ENCODE measurements around the gene NOS1AP.

The NOS1AP gene

GRCh38 chr1:162056579-162056978 lies 12.9 kb upstream of the NOS1AP start:
- H3K4me1 ChIP-seq (ENCODE audit: insufficient read depth, low read length, severe bottlenecking) = no peaks in the 10 kb centered on the region
- no peaks in the 10 kb centered on the region for H3F3A ChIP-seq (ENCODE audit: insufficient read depth, low read length)
- H3K27ac ChIP-seq (ENCODE audit: low read depth, low read length, poor library complexity, severe bottlenecking) = no peak overlapping the region
- H3K9me2 ChIP-seq (ENCODE audit: low read depth, low read length) = no peaks in the 10 kb centered on the region
- H3K79me2 ChIP-seq (ENCODE audit: insufficient read depth, low read length) = no peaks in the 10 kb centered on the region
- no peak overlapping the region for H3K4me2 ChIP-seq (ENCODE audit: low read length)
- no peaks in the 10 kb centered on the region for H4K20me1 ChIP-seq (ENCODE audit: insufficient read depth, low read length)
- H3K9me3 ChIP-seq (ENCODE audit: low read length) = no peaks in the 10 kb centered on the region
- no peak overlapping the region for H2AFZ ChIP-seq (ENCODE audit: low read length)
- no peak overlapping the region for H3K9ac ChIP-seq (ENCODE audit: low read length)
- H3K27me3 ChIP-seq (ENCODE audit: insufficient read depth, low read length) = no peaks in the 10 kb centered on the region
- H3K36me3 ChIP-seq (ENCODE audit: insufficient read depth, low read length) = no peaks in the 10 kb centered on the region
- no peak for TF ChIP-seq EZH2 (IDR thresholded peaks at IDR 0.05; ENCODE audit: borderline replicate concordance, low read length)
- no peak for TF ChIP-seq CTCF (IDR thresholded peaks at IDR 0.05; ENCODE audit: low read length)
- no peak overlapping the region for H3K4me3 ChIP-seq (ENCODE audit: low read depth, low read length, poor library complexity, severe bottlenecking)

GRCh38 chr1:162059721-162060120 lies 9.8 kb upstream of the NOS1AP start:
- no peak overlapping the region for H3K9ac ChIP-seq (ENCODE audit: low read length)
- H3K4me1 ChIP-seq (ENCODE audit: insufficient read depth, low read length, severe bottlenecking) = no peaks in the 10 kb centered on the region
- H3K4me2 ChIP-seq (ENCODE audit: low read length) = no peak overlapping the region
- H4K20me1 ChIP-seq (ENCODE audit: insufficient read depth, low read length) = no peaks in the 10 kb centered on the region
- H3K79me2 ChIP-seq (ENCODE audit: insufficient read depth, low read length) = no peaks in the 10 kb centered on the region
- no peak overlapping the region for H2AFZ ChIP-seq (ENCODE audit: low read length)
- no peaks in the 10 kb centered on the region for H3K9me3 ChIP-seq (ENCODE audit: low read length)
- no peak overlapping the region for H3K27ac ChIP-seq (ENCODE audit: low read depth, low read length, poor library complexity, severe bottlenecking)
- TF ChIP-seq CTCF (IDR thresholded peaks at IDR 0.05; ENCODE audit: low read length) (no peak), EZH2 (IDR thresholded peaks at IDR 0.05; ENCODE audit: borderline replicate concordance, low read length) (no peak)
- H3K36me3 ChIP-seq (ENCODE audit: insufficient read depth, low read length) = no peaks in the 10 kb centered on the region
- no peaks in the 10 kb centered on the region for H3K9me2 ChIP-seq (ENCODE audit: low read depth, low read length)
- no peaks in the 10 kb centered on the region for H3K27me3 ChIP-seq (ENCODE audit: insufficient read depth, low read length)
- no peak overlapping the region for H3K4me3 ChIP-seq (ENCODE audit: low read depth, low read length, poor library complexity, severe bottlenecking)
- H3F3A ChIP-seq (ENCODE audit: insufficient read depth, low read length) = no peaks in the 10 kb centered on the region

GRCh38 chr1:162060314-162060713 lies 9.2 kb upstream of the NOS1AP start:
- H3F3A ChIP-seq (ENCODE audit: insufficient read depth, low read length) = no peaks in the 10 kb centered on the region
- H3K27ac ChIP-seq (ENCODE audit: low read depth, low read length, poor library complexity, severe bottlenecking) = no peak overlapping the region
- TF ChIP-seq CTCF (IDR thresholded peaks at IDR 0.05; ENCODE audit: low read length) = no peak
- no peak for TF ChIP-seq EZH2 (IDR thresholded peaks at IDR 0.05; ENCODE audit: borderline replicate concordance, low read length)

More at GRCh38 chr1:162060314-162060713, 9.2 kb upstream of the NOS1AP start:
- Histone ChIP-seq H3K9me2 (ENCODE audit: low read depth, low read length) (no peaks in the 10 kb centered on the region), H3K4me1 (ENCODE audit: insufficient read depth, low read length, severe bottlenecking) (no peaks in the 10 kb centered on the region), H3K4me2 (ENCODE audit: low read length) (no peak overlapping the region), H4K20me1 (ENCODE audit: insufficient read depth, low read length) (no peaks in the 10 kb centered on the region), H2AFZ (ENCODE audit: low read length) (no peak overlapping the region), H3K9ac (ENCODE audit: low read length) (no peak overlapping the region), H3K9me3 (ENCODE audit: low read length) (no peaks in the 10 kb centered on the region), H3K27me3 (ENCODE audit: insufficient read depth, low read length) (no peaks in the 10 kb centered on the region), H3K4me3 (ENCODE audit: low read depth, low read length, poor library complexity, severe bottlenecking) (no peak overlapping the region), H3K36me3 (ENCODE audit: insufficient read depth, low read length) (no peaks in the 10 kb centered on the region), H3K79me2 (ENCODE audit: insufficient read depth, low read length) (no peaks in the 10 kb centered on the region)

Data from OCI-LY1 (cell line).